K562 (cell line): ENCODE data around the gene TMEM107. TPM values are rescaled to one million over a fixed set of nuclear protein-coding genes. Genes with fewer than 3 reads are reported as not detected.

Source experiments
- CREM ChIP-seq: IDR thresholded peaks from 2 replicates; pipeline ENCODE4 v1.6.1; 2014; ENCODE audit warnings: antibody characterized with exemption, low read depth
- CSDE1 ChIP-seq, 2 experiments: fragments of 450-650 bp; IDR thresholded peaks; 2 replicates each; pipeline ENCODE4 v1.6.1; 2016; ENCODE audit warnings: mild to moderate bottlenecking in 1 of 2
- E2F3 ChIP-seq: fragments of 250-450 bp; sonication (Bioruptor Pico); IDR thresholded peaks from 2 replicates; pipeline ENCODE4 v1.4.0; 2020; ENCODE audit warnings: mild to moderate bottlenecking
- FUS ChIP-seq: fragments of 200-400 bp; formaldehyde crosslinking; optimal IDR thresholded peaks from 2 replicates; pipeline ENCODE3; 2017; ENCODE audit warnings: low read depth, low read length
- HDGF ChIP-seq: fragments of 450-650 bp; IDR thresholded peaks from 2 replicates; pipeline ENCODE4 v1.6.1; 2016
- MAZ ChIP-seq, 2 experiments: fragments of 450-650 bp in 1 of 2; sonication (generic) in 1 of 2; formaldehyde crosslinking; IDR thresholded peaks in 1 of 2; conservative IDR thresholded peaks in 1 of 2; 2 replicates each; pipeline versions ENCODE4 v1.4.0 to v1.5.0; 2020; ENCODE audit warnings: mild to moderate bottlenecking in 1 of 2, missing genetic modification reagents in 1 of 2
- MXI1 ChIP-seq: IDR thresholded peaks from 2 replicates; pipeline ENCODE4 v1.6.1; 2011; ENCODE audit warnings: low read depth, mild to moderate bottlenecking, improper control_type of control experiment, low read length
- RAD21 ChIP-seq, 2 experiments: fragments of 250-450 bp in 1 of 2; fragments of 450-650 bp in 1 of 2; sonication (Bioruptor Pico) in 1 of 2; formaldehyde crosslinking in 1 of 2; IDR thresholded peaks in 1 of 2; conservative IDR thresholded peaks in 1 of 2; 2 replicates each; pipeline versions ENCODE4 v1.4.0 to v1.8.0; 2020 to 2022; ENCODE audit warnings: mild to moderate bottlenecking in 2 of 2, moderate library complexity in 1 of 2
- RBM15 ChIP-seq: fragments of 200-400 bp; formaldehyde crosslinking; IDR thresholded peaks from 2 replicates; pipeline ENCODE4 v1.6.1; 2018; ENCODE audit warnings: mild to moderate bottlenecking, low read length, moderate library complexity; ENCODE audit not compliant: insufficient read depth
- RBM25 ChIP-seq: fragments of 200-400 bp; formaldehyde crosslinking; IDR thresholded peaks from 2 replicates; pipeline ENCODE4 v1.6.1; 2018; ENCODE audit warnings: low read length, low read depth, moderate library complexity; ENCODE audit not compliant: severe bottlenecking
- SAFB2 ChIP-seq: fragments of 200-400 bp; formaldehyde crosslinking; IDR thresholded peaks from 2 replicates; pipeline ENCODE4 v1.6.1; 2018; ENCODE audit warnings: borderline replicate concordance, low read length, low read depth, moderate library complexity; ENCODE audit not compliant: severe bottlenecking
- SRSF7 ChIP-seq: fragments of 200-400 bp; formaldehyde crosslinking; optimal IDR thresholded peaks from 2 replicates; pipeline ENCODE3; 2017; ENCODE audit warnings: mild to moderate bottlenecking, low read depth, low read length
- TAL1 ChIP-seq: fragments of 450-650 bp; IDR thresholded peaks from 2 replicates; pipeline ENCODE4 v1.6.1; 2016; ENCODE audit warnings: mild to moderate bottlenecking
- THRAP3 ChIP-seq: fragments of 450-650 bp; IDR thresholded peaks from 2 replicates; pipeline ENCODE4 v1.6.1; 2016; ENCODE audit warnings: mild to moderate bottlenecking, inconsistent platforms, borderline replicate concordance
- TOE1 ChIP-seq, 2 experiments: fragments of 450-650 bp in 1 of 2; sonication (generic) in 1 of 2; formaldehyde crosslinking in 1 of 2; IDR thresholded peaks; 2 replicates each; pipeline versions ENCODE4 v1.7.1 to v1.8.0; 2016 to 2022; ENCODE audit warnings: borderline replicate concordance in 2 of 2, mild to moderate bottlenecking in 2 of 2, antibody characterized with exemption in 1 of 2, inconsistent platforms in 1 of 2, low read depth in 1 of 2, missing genetic modification reagents in 1 of 2, moderate library complexity in 1 of 2
- ZBTB8A ChIP-seq: fragments of 450-650 bp; IDR thresholded peaks from 2 replicates; pipeline ENCODE4 v1.6.1; 2018; ENCODE audit warnings: mild to moderate bottlenecking, moderate library complexity; ENCODE audit not compliant: partially characterized antibody
- ZC3H8 ChIP-seq: fragments of 450-650 bp; IDR thresholded peaks from 2 replicates; pipeline ENCODE4 v1.6.1; 2017
- ZNF134 ChIP-seq: fragments of 250-450 bp; sonication (Bioruptor Pico); conservative IDR thresholded peaks from 2 replicates; pipeline ENCODE4 v1.4.0; 2020
- ZNF232 ChIP-seq: sonication (generic); formaldehyde crosslinking; IDR thresholded peaks from 2 replicates; pipeline ENCODE4 v1.8.0; 2022; ENCODE audit warnings: mild to moderate bottlenecking, missing genetic modification reagents
- polyA plus RNA-seq, 8 experiments: library from polyadenylated mRNA; depleted of rRNA in 4 of 8; stranded (reverse) in 5 of 8; unstranded in 3 of 8; fragments of >200 nt; fragmentation: Nextera tagmentation in 2 of 8; fragmentation: Illumina TruSeq in 1 of 8; extraction: Ambion mirVana in 2 of 8; extraction: Trizol in 1 of 8; gene quantifications; 2 replicates each; pipeline versions ENCODE4 v1.2.1 to v1.2.3, GENCODE V29; 2011 to 2014; ENCODE audit warnings: inconsistent platforms in 1 of 8, missing spikeins in 1 of 8
- total RNA-seq, 7 experiments: library from RNA; depleted of rRNA in 6 of 7; stranded (reverse); fragments of >200 nt in 6 of 7; fragmentation: Illumina TruSeq in 2 of 7; extraction: Trizol in 2 of 7; gene quantifications; 2 replicates each; pipeline versions ENCODE4 v1.2.1 to v1.2.3, GENCODE V29; 2011 to 2021; ENCODE audit warnings: low replicate concordance in 1 of 7
- TF ChIP-seq, protein P1 (sequence below): fragments of 450-650 bp; IDR thresholded peaks from 2 replicates; pipeline ENCODE4 v1.6.1; 2018; ENCODE audit warnings: mild to moderate bottlenecking, low read depth; ENCODE audit not compliant: partially characterized antibody
- TF ChIP-seq, protein P2 (sequence below): fragments of 200-400 bp; formaldehyde crosslinking; IDR thresholded peaks from 2 replicates; pipeline ENCODE4 v1.6.1; 2017; ENCODE audit warnings: mild to moderate bottlenecking, low read depth, low read length, moderate library complexity

Gene TMEM107
- total and polyA plus RNA-seq, 9 of the 15 experiments (the other 6 are each of a cell fraction or from before 2014, with no cell fraction given), result 7.1 to 26.2 (median 16.9) TPM

DNA sequence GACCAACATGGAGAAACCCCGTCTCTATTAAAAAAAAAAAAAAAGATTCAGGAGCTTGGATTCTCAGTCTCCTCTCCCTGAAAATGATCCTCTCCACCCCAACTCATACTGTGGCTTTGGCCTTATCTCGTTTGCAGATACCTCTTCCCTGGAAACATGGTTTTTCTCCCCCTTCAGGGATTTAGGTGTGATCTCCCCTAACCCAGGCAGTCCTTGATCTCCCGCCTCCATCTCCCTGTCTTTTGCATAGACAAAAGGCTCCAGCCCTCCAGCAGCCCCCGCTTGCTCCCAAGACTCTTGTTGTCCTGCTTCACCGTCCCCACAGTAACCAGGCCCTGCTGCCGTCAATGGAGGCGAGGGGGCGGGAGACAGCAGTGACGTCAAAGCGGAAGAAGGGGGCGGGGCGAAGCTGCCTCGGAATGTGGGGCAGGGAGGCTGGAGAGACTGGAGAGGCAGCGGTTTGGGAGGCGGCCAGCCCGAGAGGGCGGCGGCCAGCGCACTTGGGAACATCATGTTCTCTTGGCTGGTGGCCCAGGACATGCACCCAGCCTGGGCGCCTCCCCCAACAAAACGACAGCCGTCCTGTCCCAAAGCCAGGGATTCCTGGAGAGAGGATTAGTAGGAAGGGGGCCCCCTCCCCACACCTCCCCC lies 22.1 kb downstream of the TMEM107 start (continued):
- no peak; a peak in 1 of 4 replicates for TF ChIP-seq RAD21 (CRISPR knock-in tag; conservative IDR thresholded peaks at IDR 0.05 in 1 of 2, IDR thresholded peaks at IDR 0.05 in 1 of 2)
- no peak for TF ChIP-seq THRAP3
- TF ChIP-seq E2F3 (CRISPR knock-in tag), result no peak
- TF ChIP-seq, protein P1, sequence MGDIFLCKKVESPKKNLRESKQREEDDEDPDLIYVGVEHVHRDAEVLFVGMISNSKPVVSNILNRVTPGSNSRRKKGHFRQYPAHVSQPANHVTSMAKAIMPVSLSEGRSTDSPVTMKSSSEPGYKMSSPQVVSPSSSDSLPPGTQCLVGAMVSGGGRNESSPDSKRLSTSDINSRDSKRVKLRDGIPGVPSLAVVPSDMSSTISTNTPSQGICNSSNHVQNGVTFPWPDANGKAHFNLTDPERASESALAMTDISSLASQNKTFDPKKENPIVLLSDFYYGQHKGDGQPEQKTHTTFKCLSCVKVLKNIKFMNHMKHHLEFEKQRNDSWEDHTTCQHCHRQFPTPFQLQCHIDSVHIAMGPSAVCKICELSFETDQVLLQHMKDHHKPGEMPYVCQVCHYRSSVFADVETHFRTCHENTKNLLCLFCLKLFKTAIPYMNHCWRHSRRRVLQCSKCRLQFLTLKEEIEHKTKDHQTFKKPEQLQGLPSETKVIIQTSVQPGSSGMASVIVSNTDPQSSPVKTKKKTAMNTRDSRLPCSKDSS, result no peak
- peak; percentile 10; the same call in 1 of the 2 replicates for TF ChIP-seq TAL1
- TF ChIP-seq CREM, result peak; percentile 96
- TF ChIP-seq, protein P2, sequence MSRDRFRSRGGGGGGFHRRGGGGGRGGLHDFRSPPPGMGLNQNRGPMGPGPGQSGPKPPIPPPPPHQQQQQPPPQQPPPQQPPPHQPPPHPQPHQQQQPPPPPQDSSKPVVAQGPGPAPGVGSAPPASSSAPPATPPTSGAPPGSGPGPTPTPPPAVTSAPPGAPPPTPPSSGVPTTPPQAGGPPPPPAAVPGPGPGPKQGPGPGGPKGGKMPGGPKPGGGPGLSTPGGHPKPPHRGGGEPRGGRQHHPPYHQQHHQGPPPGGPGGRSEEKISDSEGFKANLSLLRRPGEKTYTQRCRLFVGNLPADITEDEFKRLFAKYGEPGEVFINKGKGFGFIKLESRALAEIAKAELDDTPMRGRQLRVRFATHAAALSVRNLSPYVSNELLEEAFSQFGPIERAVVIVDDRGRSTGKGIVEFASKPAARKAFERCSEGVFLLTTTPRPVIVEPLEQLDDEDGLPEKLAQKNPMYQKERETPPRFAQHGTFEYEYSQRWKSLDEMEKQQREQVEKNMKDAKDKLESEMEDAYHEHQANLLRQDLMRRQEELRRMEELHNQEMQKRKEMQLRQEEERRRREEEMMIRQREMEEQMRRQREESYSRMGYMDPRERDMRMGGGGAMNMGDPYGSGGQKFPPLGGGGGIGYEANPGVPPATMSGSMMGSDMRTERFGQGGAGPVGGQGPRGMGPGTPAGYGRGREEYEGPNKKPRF, result no peak
- no peak for TF ChIP-seq TOE1 (IDR thresholded peaks at IDR 0.05; ENCODE audit: borderline replicate concordance)
- no peak for TF ChIP-seq TOE1 (CRISPR knock-in tag; IDR thresholded peaks at IDR 0.05; ENCODE audit: borderline replicate concordance, low read depth)
- no peak for TF ChIP-seq CSDE1 (IDR thresholded peaks at IDR 0.05)
- TF ChIP-seq MAZ (CRISPR knock-in tag; conservative IDR thresholded peaks at IDR 0.05 in 1 of 2, IDR thresholded peaks at IDR 0.05 in 1 of 2), result peak; percentile 69 to 77
- no peak for TF ChIP-seq SRSF7
- TF ChIP-seq ZC3H8, result no peak
- no peak for TF ChIP-seq ZNF232
- no peak for TF ChIP-seq FUS
- no peak; the same call in 1 of the 2 replicates for TF ChIP-seq HDGF
- no peak for TF ChIP-seq SAFB2
- no peak for TF ChIP-seq MXI1
- no peak for TF ChIP-seq ZNF134
- no peak for TF ChIP-seq RBM15
- TF ChIP-seq ZBTB8A, result no peak
- no peak for TF ChIP-seq RBM25
